Activated T-cell treated with anti-CD3 and anti-CD28 coated beads for 4 hours (primary cell): Measurements from ENCODE around the gene TMEM30A.

ENCODE experiments used
- DNase-seq: peaks from one replicate; pipeline ENCODE4 v3.0.0-alpha.2; 2020

The TMEM30A gene

DNA sequence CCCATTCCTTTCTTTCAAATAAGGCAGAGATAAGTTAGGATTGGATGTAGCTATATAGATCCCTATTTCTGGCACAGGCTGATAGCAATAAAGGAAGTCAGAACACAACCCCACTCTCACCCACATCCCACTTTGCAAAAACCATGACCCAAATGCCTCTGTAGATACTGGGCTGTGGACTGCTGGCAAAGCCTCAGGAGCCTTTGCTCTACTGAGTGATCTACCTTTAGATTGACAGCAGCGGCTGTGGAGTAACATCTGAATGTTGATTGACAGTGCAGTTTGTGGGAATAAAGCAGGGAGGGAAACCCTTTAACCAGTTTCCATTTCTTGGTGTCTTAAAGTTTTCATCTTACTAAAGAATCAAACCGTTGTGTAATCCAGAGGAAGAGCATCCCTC is 6.7 kb upstream of the TMEM30A start:
- DNase-seq: no peak

DNA sequence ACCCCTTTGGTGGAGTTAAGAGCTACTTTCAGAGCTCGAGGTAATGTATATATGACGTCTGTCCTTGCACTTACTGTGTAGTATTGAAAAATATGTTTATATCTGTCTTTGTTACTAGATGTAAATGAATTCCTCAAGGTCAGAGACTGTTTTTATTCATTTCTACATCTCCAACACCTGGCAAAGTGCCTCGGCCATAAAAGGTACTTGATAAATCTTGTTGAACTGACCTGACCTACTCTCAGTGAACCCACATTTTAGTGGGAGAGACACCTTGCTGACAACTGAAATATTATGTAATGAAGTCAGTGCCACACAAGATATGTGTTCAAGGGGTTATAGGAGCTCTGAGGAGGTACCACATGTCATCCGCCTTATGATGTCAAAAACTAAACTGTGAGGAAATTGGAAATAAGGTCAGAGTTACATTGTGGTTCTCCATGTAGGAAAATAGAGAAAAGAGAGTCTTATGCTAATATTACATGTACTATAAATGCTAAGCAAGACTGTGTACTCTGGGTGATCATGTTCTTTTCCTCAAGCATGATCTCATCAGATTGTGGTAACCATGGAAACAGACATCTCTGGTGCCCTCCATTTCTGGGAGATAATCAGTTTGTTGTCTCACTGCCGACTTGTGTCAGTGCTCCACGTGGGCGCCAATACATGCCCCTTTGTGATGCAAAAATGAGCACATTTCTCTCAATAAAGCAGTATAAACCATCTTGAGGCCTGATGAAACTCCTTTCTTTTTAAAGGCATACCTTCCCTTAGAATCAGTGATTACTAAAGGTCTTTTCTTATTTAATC is 5.7 kb upstream of the TMEM30A start:
- DNase-seq: no peak

DNA sequence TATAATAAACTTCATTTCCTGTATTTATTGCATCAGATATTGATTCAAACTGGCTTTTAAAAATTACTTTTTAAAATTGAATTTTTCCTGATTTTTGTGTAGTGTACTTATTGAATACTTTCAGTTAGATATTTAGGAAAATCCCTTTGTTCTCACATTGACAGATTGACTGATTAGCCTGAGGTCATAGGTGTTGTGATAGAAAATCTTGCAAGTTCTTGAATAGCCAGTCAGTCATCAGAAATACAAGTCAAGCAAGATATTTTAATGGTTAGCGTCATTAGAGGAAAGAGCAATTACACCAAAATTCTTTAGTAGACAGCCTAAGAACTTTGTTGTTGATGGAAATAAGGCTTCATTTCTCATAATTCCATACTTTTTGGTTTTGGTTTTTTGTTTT is 3.4 kb upstream of the TMEM30A start:
- no peak for DNase-seq

DNA sequence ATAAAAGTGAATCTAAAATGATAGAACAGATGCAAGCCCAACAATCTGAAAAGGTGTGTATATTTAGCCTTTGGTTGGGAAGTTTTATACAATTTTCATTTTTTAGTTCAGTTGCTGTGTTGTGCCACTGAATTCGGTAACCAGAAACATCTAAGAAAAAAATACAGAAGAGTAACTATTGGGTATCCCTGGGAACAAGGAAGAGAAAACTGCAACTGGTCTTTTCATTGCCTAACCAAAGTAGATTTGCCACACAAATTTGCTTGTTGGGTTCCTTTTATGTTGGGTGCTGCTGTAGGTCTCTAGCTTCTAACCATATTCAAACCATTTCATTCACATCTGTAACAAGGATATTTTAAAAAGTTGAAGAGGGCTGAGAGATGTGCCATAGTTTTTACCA is 2.8 kb upstream of the TMEM30A start:
- no peak for DNase-seq

- DNase-seq: no peak
Observed at GRCh38 chr6:75286955-75287354, 2.4 kb upstream of the TMEM30A start.

GRCh38 chr6:75285283-75285639 is 669 bp upstream of the TMEM30A start:
- DNase-seq: no peak

DNA sequence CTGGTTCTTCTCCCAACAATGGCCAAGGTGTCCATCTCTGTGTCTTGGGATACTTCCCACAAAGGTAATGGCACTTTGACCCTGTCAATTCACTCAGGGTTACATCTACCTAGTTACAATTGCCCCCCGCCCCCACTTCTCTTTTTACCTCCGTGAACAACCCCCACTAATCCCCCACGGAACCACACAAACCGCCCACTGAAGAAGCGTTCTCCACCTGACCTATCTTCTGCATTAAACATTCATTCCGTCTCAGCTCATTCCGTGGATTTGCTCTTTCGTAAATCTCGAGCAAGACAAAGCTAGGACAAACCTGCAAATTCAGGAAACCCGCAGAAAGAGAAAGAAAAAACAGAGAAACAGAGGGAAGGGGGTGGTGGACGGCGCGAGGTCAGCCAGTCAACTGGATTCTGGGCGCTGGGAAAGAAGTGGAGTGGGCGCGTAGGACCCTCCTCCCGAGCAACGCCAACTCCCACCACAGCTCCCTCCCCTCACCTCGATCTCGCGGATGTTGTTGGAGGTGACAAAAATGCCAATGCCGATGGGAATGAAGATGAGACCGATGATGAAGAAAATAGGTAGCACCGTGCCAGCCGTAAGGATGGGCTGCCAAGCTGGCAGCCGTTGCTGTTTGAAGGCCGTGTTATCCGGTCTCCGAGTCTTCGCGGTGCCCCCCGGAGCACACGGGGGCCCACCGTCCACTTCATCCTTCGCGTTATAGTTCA is 523 bp downstream of the TMEM30A start:
- DNase-seq: peak; percentile 8

DNA sequence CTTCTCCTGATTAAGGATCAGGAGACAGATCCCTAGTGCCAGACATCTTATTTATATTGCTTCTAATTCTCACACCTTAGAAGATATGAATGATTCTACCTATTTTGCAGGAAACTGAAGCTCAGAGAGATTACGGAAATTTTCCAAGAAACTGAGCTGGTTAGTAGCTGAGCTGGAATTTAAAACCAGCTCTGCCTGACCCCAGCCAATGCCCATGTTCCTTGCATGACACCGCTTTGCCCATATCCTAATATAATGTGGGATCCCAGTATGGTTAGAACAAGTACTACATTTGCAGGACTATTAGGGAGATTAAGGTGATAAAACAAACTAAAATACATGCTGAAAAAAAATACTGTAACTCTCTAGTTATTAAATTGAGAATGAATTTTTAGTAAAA is 1.9 kb downstream of the TMEM30A start:
- no peak for DNase-seq

DNA sequence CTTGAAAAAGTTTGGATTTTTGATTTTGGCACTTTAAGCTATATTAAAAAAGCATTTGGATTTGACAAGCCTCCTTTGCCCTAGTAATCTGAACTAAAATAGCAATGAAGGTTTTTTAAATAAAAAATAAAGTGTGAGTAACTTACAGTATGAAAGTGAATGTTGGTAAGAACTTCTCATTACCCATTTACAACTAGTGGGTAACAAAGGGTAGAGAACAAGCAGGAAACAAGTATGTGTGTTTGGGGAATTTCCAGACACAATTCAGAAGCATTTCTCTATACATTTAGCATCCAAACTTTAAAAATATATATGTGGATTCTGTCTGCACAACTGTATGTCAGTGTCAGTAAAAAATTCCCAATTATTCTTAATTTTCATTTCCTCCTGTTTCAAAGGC is 2.9 kb downstream of the TMEM30A start:
- DNase-seq: no peak

DNA sequence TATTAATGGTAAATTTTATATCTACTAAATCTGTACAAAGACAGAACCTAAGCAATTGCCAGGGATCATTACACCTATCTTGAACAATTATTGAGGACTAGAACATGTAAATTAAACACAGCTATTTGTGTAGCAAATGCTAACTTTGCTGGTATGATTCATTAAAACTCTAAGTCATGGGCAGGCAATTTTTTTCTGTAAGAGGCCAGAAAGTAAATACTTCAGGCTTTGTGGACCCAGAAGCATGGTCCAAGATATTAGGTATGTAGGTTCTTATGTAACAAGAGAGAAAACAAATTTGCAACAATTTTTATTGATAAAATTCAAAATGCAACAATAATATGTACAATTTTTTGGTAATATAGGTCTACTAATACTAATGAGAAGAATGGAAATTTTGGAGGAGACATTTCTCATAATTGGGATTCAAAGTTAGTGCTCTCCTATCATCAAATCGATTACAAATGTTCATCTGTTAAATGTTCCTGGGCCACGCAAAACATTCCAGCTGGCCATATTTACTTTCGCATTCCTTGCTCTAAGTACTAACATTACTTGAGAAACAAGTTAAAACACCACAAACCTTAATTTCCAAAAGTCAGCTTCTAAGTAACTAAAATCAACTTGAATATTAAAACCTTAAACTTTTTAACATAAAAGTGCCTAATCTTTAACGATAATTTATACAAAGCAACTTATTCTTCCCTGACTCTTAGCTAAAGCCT is 4.3 kb downstream of the TMEM30A start:
- no peak for DNase-seq

- DNase-seq: no peak
Observed at GRCh38 chr6:75279418-75279817, 5.2 kb downstream of the TMEM30A start.

GRCh38 chr6:75278474-75279077 is 6.0 kb downstream of the TMEM30A start:
- DNase-seq: no peak

DNA sequence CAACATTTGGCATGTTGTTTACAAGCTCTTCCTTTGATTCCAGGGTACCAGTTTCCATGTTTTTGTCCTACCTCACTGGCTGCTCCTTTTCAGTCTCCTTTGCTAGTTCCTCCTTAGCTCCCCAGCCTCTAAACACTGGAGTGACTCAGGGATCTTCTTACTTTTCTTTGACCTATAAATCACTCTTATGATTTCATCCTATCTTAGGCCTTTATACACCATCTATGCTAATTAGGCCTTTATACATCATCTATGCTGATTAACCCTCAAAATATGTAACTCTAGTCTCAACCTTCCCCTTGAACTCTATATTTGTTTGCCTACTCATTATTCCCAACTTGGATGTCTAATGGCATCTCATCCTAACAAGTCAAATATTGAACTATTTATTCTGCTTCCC is 9.5 kb downstream of the TMEM30A start:
- no peak for DNase-seq

DNA sequence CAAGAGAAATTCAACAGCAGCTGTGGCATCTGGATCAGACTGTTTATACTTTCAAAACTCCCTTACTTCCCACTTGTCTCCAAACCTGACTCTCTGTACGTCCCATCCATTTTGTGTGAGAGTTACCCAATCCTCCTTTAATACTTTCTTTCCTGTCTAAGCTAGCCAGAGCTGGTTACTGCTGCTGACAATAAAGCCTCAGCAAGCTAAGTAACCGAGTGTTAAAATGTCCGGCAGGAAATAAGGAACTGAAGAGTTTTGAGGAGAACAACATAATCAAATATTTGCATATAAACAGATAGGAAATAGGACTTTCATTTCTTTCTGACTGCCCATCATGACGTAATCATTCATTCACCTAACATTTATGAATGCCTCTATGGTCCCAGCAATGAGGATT is 11.6 kb downstream of the TMEM30A start:
- no peak for DNase-seq

- no peak for DNase-seq
Observed at GRCh38 chr6:75272145-75272840, 12.3 kb downstream of the TMEM30A start.

GRCh38 chr6:75268988-75269354 is 15.6 kb downstream of the TMEM30A start:
- DNase-seq: no peak

GRCh38 chr6:75268121-75268987 is 16.2 kb downstream of the TMEM30A start:
- no peak for DNase-seq

- no peak for DNase-seq
Observed at GRCh38 chr6:75267461-75267860, 17.1 kb downstream of the TMEM30A start.

DNA sequence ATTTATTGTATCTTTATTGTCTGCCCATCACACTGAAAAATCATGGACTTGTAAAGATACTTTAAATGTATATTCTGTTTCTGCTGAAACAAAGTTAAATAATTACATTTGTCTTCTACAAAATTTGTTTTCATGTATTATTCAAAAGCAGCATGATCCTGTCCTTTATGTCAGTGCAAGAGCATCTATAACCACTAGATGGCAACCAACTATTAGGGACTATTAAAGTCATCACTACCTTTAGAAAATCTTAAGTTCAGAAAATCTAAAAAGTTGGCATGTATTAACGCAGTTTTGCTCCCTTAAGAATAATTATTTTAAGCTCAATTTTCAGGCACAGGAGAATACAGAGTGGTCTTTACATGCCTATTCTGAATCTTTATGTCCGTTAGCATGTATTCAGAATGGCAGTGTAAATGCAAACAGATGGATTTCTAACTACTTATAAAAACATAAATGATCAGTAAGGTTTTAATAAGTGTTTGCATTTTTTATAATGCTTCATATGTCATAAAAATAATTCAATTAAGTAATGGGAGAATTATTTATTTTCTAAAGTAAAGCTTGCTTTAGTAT is 17.8 kb downstream of the TMEM30A start:
- DNase-seq: no peak

- no peak for DNase-seq
Observed at GRCh38 chr6:75263401-75263750, 21.2 kb downstream of the TMEM30A start.

DNA sequence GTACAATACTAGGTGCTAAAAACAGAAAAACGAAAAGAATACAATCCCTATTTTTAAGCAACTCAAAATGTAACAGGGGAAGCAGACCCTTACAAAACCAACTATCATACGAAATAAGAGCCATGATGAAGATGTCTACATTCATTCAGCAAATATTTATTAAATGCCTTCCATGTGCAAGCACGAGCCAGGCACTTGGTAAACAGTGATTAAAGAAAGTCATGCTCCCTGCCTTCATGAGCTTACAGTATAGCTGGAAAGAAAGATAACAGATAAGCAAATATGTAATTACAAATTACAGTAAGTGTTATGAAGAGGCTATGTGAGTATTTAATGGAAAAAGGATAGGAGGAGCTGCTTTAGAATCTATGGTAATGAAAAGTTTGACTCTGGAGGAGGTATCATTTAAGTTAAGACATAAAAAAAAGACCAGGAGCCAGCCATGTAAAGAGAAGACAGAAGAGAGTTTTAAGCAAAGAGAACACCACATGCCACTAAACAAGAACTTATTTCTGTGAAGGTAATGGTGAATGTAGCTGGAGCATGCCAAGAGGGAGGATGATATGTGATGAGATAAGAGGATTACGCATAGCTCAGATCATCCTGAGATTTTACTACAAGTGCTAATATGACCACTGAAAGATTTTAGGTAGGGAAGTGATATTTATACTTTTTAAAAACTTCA is 21.7 kb downstream of the TMEM30A start:
- no peak for DNase-seq
